SU-DHL-6 (cell line): ENCODE measurements around the gene HSF5.

Experiments
- H2AFZ ChIP-seq: fragments of 200-600 bp; sonication (generic); 2 replicates; pipeline ENCODE4 v1.6.1; 2014; ENCODE audit warnings: low read depth, mild to moderate bottlenecking, moderate library complexity, mixed read lengths, antibody characterized with exemption, low read length; ENCODE audit not compliant: severe bottlenecking
- H3F3A ChIP-seq: fragments of 200-600 bp; shearing (Covaris generic); 2 replicates; pipeline ENCODE4 v1.6.0; 2016; ENCODE audit warnings: antibody characterized with exemption, mild to moderate bottlenecking; ENCODE audit not compliant: insufficient read depth
- H3K27ac ChIP-seq: fragments of 200-600 bp; sonication (generic); 2 replicates; pipeline ENCODE4 v1.5.1; 2016; ENCODE audit warnings: low read depth, mild to moderate bottlenecking, low read length, moderate library complexity, mixed read lengths
- H3K27me3 ChIP-seq: fragments of 200-600 bp; sonication (generic), shearing (Covaris generic); 2 replicates; pipeline ENCODE4 v1.6.0; 2014; ENCODE audit warnings: mild to moderate bottlenecking, low read length
- H3K36me3 ChIP-seq: fragments of 200-600 bp; sonication (generic); 2 replicates; pipeline ENCODE4 v1.6.1; 2014; ENCODE audit warnings: mild to moderate bottlenecking, low read length, mixed read lengths
- H3K4me2 ChIP-seq: fragments of 300-600, 200-600 bp; shearing (Covaris generic), sonication (generic); 2 replicates; pipeline ENCODE4 v1.6.0; 2014; ENCODE audit warnings: low read length, low read depth, mild to moderate bottlenecking; ENCODE audit not compliant: poor library complexity, severe bottlenecking
- H3K4me3 ChIP-seq: fragments of 200-600 bp; sonication (generic); 2 replicates; pipeline ENCODE4 v1.5.1; 2014; ENCODE audit warnings: antibody characterized with exemption, low read length, mild to moderate bottlenecking, mixed read lengths; ENCODE audit not compliant: insufficient read depth, poor library complexity, severe bottlenecking
- H3K79me2 ChIP-seq: fragments of 200-600 bp; sonication (generic); 2 replicates; pipeline ENCODE4 v1.6.1; 2014; ENCODE audit warnings: mild to moderate bottlenecking, low read length, moderate library complexity; ENCODE audit not compliant: insufficient read depth
- H3K9ac ChIP-seq: fragments of 200-600 bp; sonication (generic); 2 replicates; pipeline ENCODE4 v1.7.0; 2014; ENCODE audit warnings: mild to moderate bottlenecking, low read length
- H3K9me2 ChIP-seq: fragments of 200-600 bp; sonication (generic); replicated peaks from 2 replicates; pipeline ENCODE4 v1.6.1; 2014; ENCODE audit warnings: low read length; ENCODE audit not compliant: insufficient read depth
- H3K9me3 ChIP-seq: fragments of 200-600 bp; sonication (generic); 2 replicates; pipeline ENCODE4 v1.6.1; 2014; ENCODE audit warnings: low read length, mixed read lengths; ENCODE audit not compliant: insufficient read depth
- H4K20me1 ChIP-seq: fragments of 200-600 bp; sonication (generic); 2 replicates; pipeline ENCODE4 v1.6.1; 2014; ENCODE audit warnings: low read depth, mild to moderate bottlenecking, antibody characterized with exemption, low read length, moderate library complexity, mixed read lengths
- EZH2phosphoT487 ChIP-seq: fragments of 200-600 bp; sonication (generic), shearing (Covaris generic); conservative IDR thresholded peaks from 2 replicates; pipeline ENCODE4 v1.6.1; 2018; ENCODE audit warnings: mild to moderate bottlenecking, antibody characterized with exemption, low read length, moderate library complexity, mixed read lengths
- TF ChIP-seq, protein P1 (sequence below): fragments of 200-600 bp; sonication (generic); IDR thresholded peaks from one replicate; pipeline ENCODE4 v1.5.1; 2017; ENCODE audit warnings: antibody characterized with exemption, mild to moderate bottlenecking, low read length, moderate library complexity; ENCODE audit not compliant: insufficient read depth, poor library complexity, severe bottlenecking

HSF5 gene

DNA sequence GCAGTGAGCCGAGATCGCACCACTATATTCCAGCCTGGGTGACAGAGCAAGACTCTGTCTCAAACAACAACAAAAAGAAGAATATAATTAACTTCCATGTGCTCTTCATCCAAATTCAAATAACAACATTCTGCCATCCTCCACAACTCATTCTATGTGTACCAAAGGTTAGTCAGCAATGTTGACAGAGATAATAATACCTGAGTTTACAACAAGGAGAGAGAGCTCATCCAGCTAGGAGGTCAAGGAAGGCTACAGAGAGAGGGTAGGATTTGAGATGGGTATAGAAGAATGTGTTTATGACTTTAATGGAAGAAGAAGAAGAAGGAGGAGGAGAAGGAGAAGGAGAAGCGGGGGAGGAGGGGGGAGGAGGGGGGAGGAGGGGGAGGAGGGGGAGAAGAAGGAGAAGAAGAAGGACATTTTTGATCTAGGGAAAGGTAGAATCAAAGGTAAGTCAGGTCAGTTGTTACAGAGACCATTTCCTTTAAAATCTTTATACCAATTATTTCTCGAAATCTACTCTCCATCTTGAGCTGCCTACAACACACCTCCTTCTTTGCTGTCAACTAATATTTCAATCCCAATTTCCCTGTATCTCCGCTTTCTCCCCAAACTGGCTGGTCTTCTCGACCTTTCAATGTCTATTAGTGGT lies 10.1 kb upstream of the HSF5 start:
- H3K36me3 ChIP-seq: peaks cover 20% of the 10 kb centered on the region
- no peak overlapping the region for H3K9ac ChIP-seq
- no peak overlapping the region for H3K4me2 ChIP-seq
- no peaks in the 10 kb centered on the region for H3K9me2 ChIP-seq
- H3K4me3 ChIP-seq: no peak overlapping the region
- H3K27me3 ChIP-seq: no peaks in the 10 kb centered on the region
- no peak overlapping the region for H2AFZ ChIP-seq
- no peaks in the 10 kb centered on the region for H3K9me3 ChIP-seq
- H3F3A ChIP-seq: no peaks in the 10 kb centered on the region
- TF ChIP-seq, protein P1, sequence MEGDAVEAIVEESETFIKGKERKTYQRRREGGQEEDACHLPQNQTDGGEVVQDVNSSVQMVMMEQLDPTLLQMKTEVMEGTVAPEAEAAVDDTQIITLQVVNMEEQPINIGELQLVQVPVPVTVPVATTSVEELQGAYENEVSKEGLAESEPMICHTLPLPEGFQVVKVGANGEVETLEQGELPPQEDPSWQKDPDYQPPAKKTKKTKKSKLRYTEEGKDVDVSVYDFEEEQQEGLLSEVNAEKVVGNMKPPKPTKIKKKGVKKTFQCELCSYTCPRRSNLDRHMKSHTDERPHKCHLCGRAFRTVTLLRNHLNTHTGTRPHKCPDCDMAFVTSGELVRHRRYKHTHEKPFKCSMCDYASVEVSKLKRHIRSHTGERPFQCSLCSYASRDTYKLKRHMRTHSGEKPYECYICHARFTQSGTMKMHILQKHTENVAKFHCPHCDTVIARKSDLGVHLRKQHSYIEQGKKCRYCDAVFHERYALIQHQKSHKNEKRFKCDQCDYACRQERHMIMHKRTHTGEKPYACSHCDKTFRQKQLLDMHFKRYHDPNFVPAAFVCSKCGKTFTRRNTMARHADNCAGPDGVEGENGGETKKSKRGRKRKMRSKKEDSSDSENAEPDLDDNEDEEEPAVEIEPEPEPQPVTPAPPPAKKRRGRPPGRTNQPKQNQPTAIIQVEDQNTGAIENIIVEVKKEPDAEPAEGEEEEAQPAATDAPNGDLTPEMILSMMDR: no peak
- no peak for TF ChIP-seq EZH2phosphoT487
- H4K20me1 ChIP-seq: no peaks in the 10 kb centered on the region
- no peak overlapping the region for H3K27ac ChIP-seq
- H3K79me2 ChIP-seq: no peaks in the 10 kb centered on the region; the same call in 1 of the 2 replicates

DNA sequence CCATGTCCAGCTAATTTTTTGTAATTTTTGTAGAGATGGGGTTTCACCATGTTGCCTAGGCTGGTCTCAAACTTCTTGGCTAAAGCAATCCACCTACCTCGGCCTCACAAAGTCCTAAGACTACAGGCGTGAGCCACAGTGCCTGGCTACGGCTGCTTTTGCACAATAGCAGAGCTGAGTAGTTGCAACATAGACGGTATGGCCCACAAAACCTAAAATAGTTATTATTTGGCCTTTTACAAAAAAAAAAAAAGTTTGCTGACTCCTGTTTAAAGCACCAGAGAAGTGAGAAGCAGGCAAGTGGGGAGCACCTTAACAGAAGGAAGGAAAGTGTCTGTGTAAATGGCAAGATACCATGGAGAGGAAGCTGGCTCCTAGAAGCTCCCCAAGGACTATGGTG lies 5.3 kb upstream of the HSF5 start:
- Histone ChIP-seq H3K9me2 (no peaks in the 10 kb centered on the region), H3K9ac (no peak overlapping the region), H3K9me3 (no peaks in the 10 kb centered on the region), H3K27ac (no peak overlapping the region), H3K79me2 (no peaks in the 10 kb centered on the region; the same call in 1 of the 2 replicates), H3K27me3 (no peaks in the 10 kb centered on the region), H3K4me3 (no peak overlapping the region), H3F3A (no peaks in the 10 kb centered on the region), H2AFZ (no peak overlapping the region), H3K36me3 (peaks cover 14% of the 10 kb centered on the region), H3K4me2 (no peak overlapping the region), H4K20me1 (no peaks in the 10 kb centered on the region)
- TF ChIP-seq, protein P1: no peak
- no peak for TF ChIP-seq EZH2phosphoT487

DNA sequence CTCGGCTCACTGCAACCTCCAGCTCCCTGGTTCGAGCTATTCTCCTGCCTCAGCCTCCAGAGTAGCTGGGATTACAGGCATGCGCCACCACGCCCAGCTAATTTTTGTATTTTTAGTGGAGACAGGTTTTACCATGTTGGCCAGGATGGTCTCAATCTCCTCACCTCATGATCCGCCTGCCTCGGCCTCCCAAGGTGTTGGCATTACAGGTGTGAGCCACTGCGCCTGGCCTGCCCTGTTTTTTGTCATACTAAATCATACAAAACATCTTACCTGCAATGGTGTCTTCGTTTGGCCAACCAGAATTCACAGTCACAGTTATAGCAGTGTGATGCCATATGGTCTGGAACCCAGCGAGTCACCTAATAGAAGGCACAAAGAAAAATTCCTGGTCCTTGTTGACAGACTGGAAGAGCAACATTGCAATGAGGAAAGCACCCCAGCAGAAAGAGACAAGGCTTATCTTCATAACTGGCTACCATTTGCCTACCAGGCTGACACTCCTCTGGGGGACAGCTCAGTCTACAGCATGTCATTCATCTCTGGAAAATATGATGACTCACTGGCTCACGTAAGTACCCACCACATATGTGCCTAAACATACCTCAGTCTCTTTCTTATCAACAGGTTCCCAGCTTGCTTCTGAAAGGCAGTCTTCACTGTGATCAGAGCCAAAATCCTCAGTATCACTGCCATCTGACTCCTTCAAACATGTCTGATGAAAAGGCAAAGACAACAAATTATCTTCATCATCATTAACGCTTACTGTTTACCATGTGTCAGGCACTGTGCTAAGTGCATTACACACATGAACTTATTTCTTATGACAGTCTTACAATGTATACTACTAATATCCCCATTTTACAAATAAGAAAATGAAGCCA lies 4.3 kb upstream of the HSF5 start:
- no peak overlapping the region for H3K4me3 ChIP-seq
- no peaks in the 10 kb centered on the region for H3F3A ChIP-seq
- H3K9me2 ChIP-seq: no peaks in the 10 kb centered on the region
- no peak overlapping the region for H2AFZ ChIP-seq
- no peaks in the 10 kb centered on the region for H4K20me1 ChIP-seq
- H3K9me3 ChIP-seq: no peaks in the 10 kb centered on the region
- no peaks in the 10 kb centered on the region for H3K27me3 ChIP-seq
- H3K36me3 ChIP-seq: peaks cover 14% of the 10 kb centered on the region
- H3K27ac ChIP-seq: no peak overlapping the region
- no peaks in the 10 kb centered on the region; the same call in 1 of the 2 replicates for H3K79me2 ChIP-seq
- H3K4me2 ChIP-seq: no peak overlapping the region
- no peak overlapping the region for H3K9ac ChIP-seq
- no peak for TF ChIP-seq EZH2phosphoT487
- TF ChIP-seq, protein P1: no peak
